Activated effector memory CD4-positive, alpha-beta T cell treated with Interleukin-2 at 50 U/mL for 16 hours (primary cell): ENCODE data around the gene LRRC23.
"Not testable (repeated sequence)": the region's sequence is repeated elsewhere in the genome, so short reads cannot be mapped to it uniquely, and the experiment has no call there.

Experiments used
- DNase-seq: peaks from one replicate; pipeline ENCODE4 v3.0.0-alpha.2; 2020

LRRC23 gene

GRCh38 chr12:6873094-6874014 lies 31.3 kb upstream of the LRRC23 start, which contains the start of gene SPSB2:
TSS of gene SPSB2 (minus strand) at chr12:6873303. CDS start at chr12:6872901, 402 bp downstream.
- DNase-seq, result peak; percentile 99

- not testable (repeated sequence) for DNase-seq
These were observed 30.6 kb upstream of the LRRC23 start for GRCh38 chr12:6874015-6874368.

- DNase-seq, result not testable (repeated sequence)
These were observed 24.8 kb upstream of the LRRC23 start for GRCh38 chr12:6879824-6880223.

- no peak for DNase-seq
These were observed 21.4 kb upstream of the LRRC23 start for GRCh38 chr12:6883252-6883651.

- no peak for DNase-seq
These were observed 20.9 kb upstream of the LRRC23 start for GRCh38 chr12:6883683-6884082.

- DNase-seq, result no peak
These were observed 20.1 kb upstream of the LRRC23 start for GRCh38 chr12:6884539-6884938.

GRCh38 chr12:6886206-6886999 lies 18.2 kb upstream of the LRRC23 start:
- not testable (repeated sequence) for DNase-seq

GRCh38 chr12:6887460-6887859 lies 17.2 kb upstream of the LRRC23 start:
- no peak for DNase-seq

GRCh38 chr12:6888360-6888759 lies 16.3 kb upstream of the LRRC23 start:
- DNase-seq, result no peak

- DNase-seq, result not testable (repeated sequence)
These were observed 15.8 kb upstream of the LRRC23 start for GRCh38 chr12:6888794-6889193.

- DNase-seq, result not testable (repeated sequence)
These were observed 14.6 kb upstream of the LRRC23 start for GRCh38 chr12:6889775-6890573.

- DNase-seq, result peak; percentile 98
These were observed 13.6 kb upstream of the LRRC23 start for GRCh38 chr12:6890789-6891645.

GRCh38 chr12:6891646-6892001 lies 13.0 kb upstream of the LRRC23 start:
- no peak for DNase-seq

GRCh38 chr12:6892683-6893082 lies 11.9 kb upstream of the LRRC23 start:
- not testable (repeated sequence) for DNase-seq

GRCh38 chr12:6894321-6894720 lies 10.3 kb upstream of the LRRC23 start:
- no peak for DNase-seq

- no peak for DNase-seq
These were observed 7.7 kb upstream of the LRRC23 start for GRCh38 chr12:6896846-6897435.

- DNase-seq, result no peak
These were observed 5.2 kb upstream of the LRRC23 start for GRCh38 chr12:6899427-6899826.

GRCh38 chr12:6899837-6900519 lies 4.6 kb upstream of the LRRC23 start:
- DNase-seq, result no peak

- DNase-seq, result no peak
These were observed 2.2 kb upstream of the LRRC23 start for GRCh38 chr12:6902448-6902847.

- no peak for DNase-seq
These were observed 900 bp upstream of the LRRC23 start for GRCh38 chr12:6903722-6904121.
